GM10847 (cell line): ENCODE measurements around the gene HADHA.

Experiments used
- POLR2A ChIP-seq: IDR thresholded peaks from 2 replicates; pipeline ENCODE4 v1.6.1; 2011; ENCODE audit not compliant: insufficient read length; ENCODE audit errors: extremely low read depth

Gene HADHA

GRCh38 chr2:26244309-26245230 lies at the start of gene HADHA, which contains the start of gene HADHB:
TSS of gene HADHA (minus strand) at chr2:26244632. CDS start at chr2:26244596, 36 bp downstream.
TSS of gene HADHB (plus strand) at chr2:26244939. CDS start at chr2:26254255, 9,316 bp downstream.
- peak; percentile 57 for TF ChIP-seq POLR2A

GRCh38 chr2:26292646-26293045 lies 48.2 kb upstream of the HADHA start:
- no peak for TF ChIP-seq POLR2A

- TF ChIP-seq POLR2A: no peak
These were observed 45.6 kb upstream of the HADHA start for GRCh38 chr2:26290001-26290400.

- TF ChIP-seq POLR2A: no peak
These were observed 41.5 kb upstream of the HADHA start for GRCh38 chr2:26285931-26286330.

- TF ChIP-seq POLR2A: no peak
These were observed 39.7 kb upstream of the HADHA start for GRCh38 chr2:26284132-26284531.

- TF ChIP-seq POLR2A: no peak
These were observed 39.2 kb upstream of the HADHA start for GRCh38 chr2:26283606-26284005.

- TF ChIP-seq POLR2A: no peak
These were observed 36.8 kb upstream of the HADHA start for GRCh38 chr2:26281226-26281625.

- TF ChIP-seq POLR2A: no peak
These were observed 35.5 kb upstream of the HADHA start for GRCh38 chr2:26279886-26280285.

GRCh38 chr2:26276484-26277227 lies 32.2 kb upstream of the HADHA start:
- TF ChIP-seq POLR2A: no peak

GRCh38 chr2:26274058-26274613 lies 29.7 kb upstream of the HADHA start:
- TF ChIP-seq POLR2A: no peak

- TF ChIP-seq POLR2A: no peak
These were observed 29.1 kb upstream of the HADHA start for GRCh38 chr2:26273501-26273900.

GRCh38 chr2:26270373-26270772 lies 25.9 kb upstream of the HADHA start:
- TF ChIP-seq POLR2A: no peak

GRCh38 chr2:26269571-26270158 lies 25.2 kb upstream of the HADHA start:
- TF ChIP-seq POLR2A: no peak

GRCh38 chr2:26268213-26268612 lies 23.8 kb upstream of the HADHA start:
- TF ChIP-seq POLR2A: no peak

- no peak for TF ChIP-seq POLR2A
These were observed 11.4 kb upstream of the HADHA start for GRCh38 chr2:26255759-26256384.
